Brain pericyte (primary cell): Measurements from ENCODE around the gene ATP10B.

Experiments used
- DNase-seq: peaks from one replicate; pipeline ENCODE4 v3.0.0-alpha.2; 2012; ENCODE audit warnings: low read depth, low spot score

Gene ATP10B

GRCh38 chr5:160555971-160556631, 295.9 kb downstream of the ATP10B start:
- no peak for DNase-seq

DNA sequence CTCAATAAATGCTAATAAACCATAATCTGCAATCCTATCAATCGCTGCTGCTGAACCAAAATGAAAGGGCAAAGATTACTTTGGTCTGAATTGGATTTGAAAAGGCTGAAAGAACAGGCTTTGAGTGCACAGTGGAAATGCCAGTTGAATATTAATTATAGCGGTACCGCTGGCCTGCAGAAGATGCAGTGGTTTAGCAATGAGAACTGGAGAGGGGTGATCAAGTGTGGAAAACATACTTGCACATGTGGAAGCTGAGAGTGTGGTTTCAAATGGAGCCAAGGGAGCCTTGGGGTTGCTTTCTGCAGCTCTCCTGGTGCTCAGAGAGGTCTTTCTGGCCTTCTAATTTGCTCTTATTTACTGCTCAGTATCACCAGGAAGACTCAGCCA, 296.4 kb downstream of the ATP10B start:
- no peak for DNase-seq

- DNase-seq = no peak
These were observed 301.9 kb downstream of the ATP10B start for GRCh38 chr5:160550075-160550474.

DNA sequence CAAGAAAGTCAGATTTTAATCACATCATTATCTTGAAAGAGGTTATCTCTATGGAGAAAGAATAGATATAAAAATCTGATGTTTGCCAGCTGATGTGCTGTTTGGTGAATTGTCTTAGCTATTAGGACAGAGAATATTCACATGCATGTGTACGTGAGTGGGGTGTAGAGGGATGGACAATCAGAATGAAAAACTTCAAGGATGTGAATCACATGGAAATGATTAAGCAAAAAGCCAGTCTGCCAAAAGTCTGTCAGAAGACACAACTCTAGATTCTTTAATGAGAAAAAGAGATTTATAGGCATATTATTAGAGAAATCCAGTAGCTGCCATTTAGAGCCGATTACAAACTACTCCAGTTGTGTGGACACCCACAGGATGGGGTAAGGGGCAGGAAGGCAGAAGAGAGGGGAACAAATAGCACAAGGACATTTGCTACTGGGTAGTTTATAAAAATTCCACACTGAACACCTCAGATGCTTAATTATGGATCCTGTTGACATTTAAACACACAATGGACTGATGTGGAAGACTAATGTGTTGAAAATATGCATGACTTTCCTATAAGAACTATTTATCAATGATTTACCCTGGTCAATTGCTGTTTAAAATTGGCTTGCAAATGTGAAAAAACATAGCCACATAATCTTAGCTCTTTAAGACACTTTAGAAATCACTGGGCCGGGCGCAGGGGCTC, 302.9 kb downstream of the ATP10B start:
- no peak for DNase-seq

DNA sequence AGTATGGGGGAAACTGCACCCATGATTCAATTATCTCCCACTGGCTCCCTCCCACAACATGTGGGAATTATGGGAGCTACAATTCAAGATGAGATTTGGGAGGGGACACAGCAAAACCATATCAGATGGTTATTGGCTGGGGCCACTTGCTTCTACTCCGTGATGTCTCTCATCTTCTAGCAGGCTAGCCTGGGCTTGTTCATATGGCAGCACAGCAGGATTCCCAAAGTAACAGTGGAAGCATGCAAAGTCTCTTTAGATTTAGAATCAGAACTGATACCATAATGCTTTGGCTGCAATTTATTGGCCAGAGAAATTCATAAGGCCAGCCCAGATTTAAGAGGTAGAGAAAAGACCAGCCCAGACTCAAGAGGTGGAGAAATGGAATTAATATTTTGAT, 304.1 kb downstream of the ATP10B start:
- DNase-seq = no peak

DNA sequence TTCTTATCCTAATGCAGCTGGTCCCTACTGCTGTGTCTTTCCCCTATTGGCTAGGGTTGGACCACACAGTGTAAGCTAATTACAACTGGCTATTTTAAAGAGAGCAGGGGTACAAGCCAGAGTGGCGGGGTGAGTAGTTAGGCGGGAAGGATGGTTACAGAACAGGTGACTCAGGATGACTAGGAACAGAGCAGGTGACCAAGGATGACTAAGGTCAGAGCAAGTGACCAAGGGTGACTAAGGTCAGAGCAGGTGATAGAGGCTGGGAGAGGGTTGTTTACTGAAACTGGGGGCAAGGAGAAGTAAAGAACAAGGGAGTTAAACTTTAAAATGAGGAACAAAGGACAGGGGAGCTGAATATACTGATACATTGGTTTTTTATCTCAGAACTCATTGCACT, 304.9 kb downstream of the ATP10B start:
- DNase-seq = no peak

DNA sequence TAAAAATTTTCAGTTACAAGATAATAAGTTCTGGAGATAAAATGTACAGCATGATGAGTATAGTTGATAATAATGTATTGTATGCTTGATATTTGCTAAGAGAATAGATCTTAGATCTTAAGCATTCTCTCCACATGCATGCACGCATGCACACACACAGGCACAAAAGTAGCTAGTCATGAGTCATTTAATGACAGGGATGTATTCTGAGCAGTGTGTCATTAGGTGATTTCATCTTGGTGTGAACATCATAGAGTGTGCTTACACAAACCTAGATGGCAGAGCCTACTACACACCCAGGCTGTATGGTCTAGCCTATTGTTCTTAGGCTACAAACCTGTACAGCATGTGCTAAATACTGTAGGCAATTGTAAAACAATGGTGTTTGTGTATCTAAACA, 306.2 kb downstream of the ATP10B start:
- no peak for DNase-seq

- no peak for DNase-seq
These were observed 308.6 kb downstream of the ATP10B start for GRCh38 chr5:160543395-160543794.

DNA sequence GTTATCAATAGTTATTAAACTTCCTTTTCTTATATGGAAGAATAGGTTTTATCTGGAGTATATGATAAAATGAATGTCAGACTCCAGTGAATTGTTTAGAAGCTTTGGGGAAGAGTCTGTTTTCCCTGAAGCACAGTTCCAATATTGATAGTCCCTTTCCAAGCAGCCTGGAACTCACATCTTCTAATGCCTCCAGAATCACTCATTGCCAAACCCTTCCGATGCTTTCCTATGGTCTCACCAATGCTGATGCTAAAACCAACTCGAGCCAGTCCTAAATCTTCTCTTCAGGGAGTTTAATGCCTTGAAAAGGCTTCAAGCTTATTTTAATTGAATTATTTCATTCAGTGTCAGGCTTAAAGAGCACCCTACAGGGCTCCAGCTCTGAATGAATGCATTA, 309.2 kb downstream of the ATP10B start:
- no peak for DNase-seq

- DNase-seq = no peak
These were observed 309.7 kb downstream of the ATP10B start for GRCh38 chr5:160542281-160542680.

GRCh38 chr5:160539431-160539830, 312.6 kb downstream of the ATP10B start:
- DNase-seq = no peak

DNA sequence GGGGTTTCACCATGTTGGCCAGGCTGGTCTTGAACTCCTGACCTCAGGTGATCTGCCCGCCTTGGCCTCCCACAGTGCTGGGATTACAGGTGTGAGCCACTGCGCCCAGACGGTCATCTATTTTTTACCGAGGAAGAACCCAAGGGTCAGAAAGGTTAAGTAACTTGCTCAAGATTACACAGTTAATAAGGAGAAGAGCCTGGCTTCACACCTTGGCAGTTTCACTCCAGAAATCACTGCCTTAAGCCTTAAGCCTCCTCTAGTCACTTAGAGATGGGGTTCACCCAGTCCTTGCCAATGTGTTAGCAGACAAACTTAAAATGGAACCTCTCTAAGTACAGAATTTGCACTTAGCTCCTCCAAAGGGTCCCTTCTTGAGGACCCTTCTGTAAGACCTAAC, 314.1 kb downstream of the ATP10B start:
- no peak for DNase-seq

- no peak for DNase-seq
These were observed 314.9 kb downstream of the ATP10B start for GRCh38 chr5:160537116-160537515.

- no peak for DNase-seq
These were observed 317.1 kb downstream of the ATP10B start for GRCh38 chr5:160534914-160535313.

- DNase-seq = no peak
These were observed 317.9 kb downstream of the ATP10B start for GRCh38 chr5:160534125-160534524.

DNA sequence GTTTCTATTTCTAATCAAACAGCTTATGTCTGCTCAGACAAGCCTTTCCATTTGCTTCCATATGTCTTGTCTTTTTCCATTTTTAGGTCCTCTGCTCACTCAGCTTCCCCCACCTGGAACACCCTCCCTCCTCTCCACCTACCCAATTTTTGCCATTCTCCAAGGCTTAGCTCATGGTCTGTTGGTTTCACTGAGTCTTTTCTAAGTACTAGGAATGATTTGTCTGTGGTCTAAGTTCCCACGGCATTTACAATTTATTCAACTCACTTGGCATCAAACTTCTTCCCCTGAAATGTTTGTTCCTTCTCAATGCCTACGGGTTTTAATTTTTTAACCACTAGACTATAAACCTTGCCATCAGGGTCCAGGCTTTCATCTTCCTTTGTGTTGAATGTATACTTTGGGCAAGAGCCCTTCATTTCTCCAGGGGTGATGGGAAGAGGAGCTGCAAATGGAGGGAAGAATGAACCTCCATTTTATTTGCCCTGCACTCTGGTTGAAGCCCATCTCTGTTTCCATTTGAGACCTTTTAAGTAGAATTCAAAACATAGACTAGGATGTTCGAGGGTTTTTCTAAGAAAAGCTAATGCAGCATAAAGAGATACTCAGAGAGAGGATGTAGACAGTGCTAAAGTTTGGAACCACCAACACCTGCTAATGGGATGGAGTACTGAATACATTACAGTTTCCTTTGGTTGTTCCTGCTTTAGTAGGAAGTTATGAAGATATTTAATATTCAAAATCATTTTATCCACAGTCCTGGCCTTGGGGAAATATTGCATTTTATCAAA, 326.3 kb downstream of the ATP10B start:
- DNase-seq = no peak

GRCh38 chr5:160524827-160525226, 327.2 kb downstream of the ATP10B start:
- DNase-seq = no peak

- DNase-seq = no peak
These were observed 328.4 kb downstream of the ATP10B start for GRCh38 chr5:160523502-160524163.

DNA sequence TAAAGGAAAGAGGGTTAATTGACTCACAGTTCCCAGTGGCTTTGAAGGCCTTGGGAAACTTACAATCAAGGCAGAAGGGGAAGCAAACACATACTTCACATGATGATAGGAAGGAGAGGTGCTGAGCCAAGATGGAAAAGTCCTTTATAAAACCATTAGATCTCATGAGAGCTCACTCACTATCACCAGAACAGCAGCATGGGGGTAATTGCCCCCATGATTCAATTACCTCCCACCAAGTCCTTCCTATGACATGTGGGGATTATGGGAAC, 330.7 kb downstream of the ATP10B start:
- DNase-seq = no peak

- DNase-seq = no peak
These were observed 331.2 kb downstream of the ATP10B start for GRCh38 chr5:160520609-160521391.

DNA sequence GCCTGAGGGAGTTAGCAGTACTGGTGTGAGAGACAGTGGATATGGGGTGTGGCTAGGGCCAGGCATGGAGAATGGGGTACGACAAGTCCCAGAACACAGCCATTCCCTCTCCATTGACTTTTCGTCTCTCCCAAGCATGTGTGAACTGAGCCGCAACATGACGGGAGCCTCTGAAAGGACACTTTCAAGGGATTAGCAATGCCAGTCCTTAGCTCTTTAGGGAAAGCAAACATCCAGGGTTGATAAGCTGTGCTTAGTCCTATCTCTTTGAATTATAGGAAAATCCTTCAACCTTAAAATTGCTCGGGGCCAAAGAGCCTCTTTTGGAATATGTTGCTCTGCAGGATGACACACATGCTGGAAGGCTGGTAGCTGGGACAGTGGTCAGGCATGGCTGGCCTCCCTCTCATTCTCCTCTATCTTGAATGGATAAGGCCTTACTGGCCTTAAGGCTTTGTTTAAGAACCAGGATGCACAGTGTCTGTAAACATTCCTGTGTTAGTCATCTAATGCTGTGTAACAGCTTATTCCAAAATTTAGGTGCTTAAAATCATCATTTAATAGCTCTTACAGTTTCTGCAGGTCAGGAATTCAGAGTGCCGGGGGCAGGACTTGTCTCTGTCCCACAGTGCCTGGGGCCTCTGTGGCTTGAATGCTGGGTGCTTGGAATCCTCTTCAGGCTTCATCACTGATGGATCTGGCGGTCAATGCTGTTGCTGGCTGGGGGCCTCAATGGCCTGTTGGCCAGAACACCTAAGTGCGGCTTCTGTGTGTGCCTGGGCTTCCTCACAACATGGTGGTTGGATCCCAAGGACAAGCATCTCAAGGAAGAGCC, 335.1 kb downstream of the ATP10B start:
- no peak for DNase-seq
